ENCODE results near the gene FASTKD2. TPM values are rescaled to one million over a fixed set of nuclear protein-coding genes. Genes with fewer than 3 reads are reported as not detected.

FASTKD2 gene
- total and polyA plus RNA-seq, 5 donors from 2014 or later = 17.5 to 23.9 (median 21.8) TPM

DNA sequence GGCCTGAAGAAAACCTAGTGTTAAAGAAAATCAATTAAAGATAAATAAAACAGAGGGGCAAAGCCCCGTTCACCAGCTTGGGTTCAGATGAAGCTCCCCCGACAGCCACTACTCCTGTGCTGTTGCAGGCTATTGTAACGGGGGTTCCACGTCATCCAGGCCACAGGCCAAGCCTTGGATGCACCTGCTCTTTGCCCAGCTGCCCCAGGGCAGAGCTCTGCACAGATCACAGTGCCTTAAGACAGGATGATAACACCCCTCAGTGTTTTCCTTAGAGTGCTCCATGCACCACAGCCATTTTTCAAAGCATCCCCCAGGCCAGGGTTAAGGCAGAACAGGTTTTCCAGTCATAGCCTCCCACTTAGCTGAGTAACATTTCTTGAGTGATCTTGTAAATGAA lies 32.0 kb downstream of the FASTKD2 start:
- Mint-ChIP-seq H3K27ac (peak overlapping the region in 1 of 3 donors; percentile 60), H3K27me3 (no peaks in the 10 kb centered on the region), H3K4me3 (no peak overlapping the region), H3K4me1 (peaks cover 0 to 13% (median 4%) of the 10 kb centered on the region in 4 donors), H3K9me3 (no peaks in the 10 kb centered on the region), H3K36me3 (peaks cover 9% of the 10 kb centered on the region)
- Histone ChIP-seq H3K27ac (ENCODE audit: insufficient read depth, low read length, poor library complexity, severe bottlenecking) (no peak overlapping the region), H3K27me3 (ENCODE audit: control insufficient read depth, insufficient read depth, low read length) (no peaks in the 10 kb centered on the region), H3K4me1 (ENCODE audit: control insufficient read depth, insufficient read depth, low read length, poor library complexity, severe bottlenecking) (no peaks in the 10 kb centered on the region), H3K9me3 (ENCODE audit: control insufficient read depth in 2 of 2, low read length in 2 of 2) (no peaks in the 10 kb centered on the region), H3K36me3 (ENCODE audit: control insufficient read depth, insufficient read depth, low read length) (peaks cover 16% of the 10 kb centered on the region), H3K4me3 (ENCODE audit: low read depth, low read length) (no peak overlapping the region)
- DNase-seq = no peak
- no peak for ATAC-seq (ENCODE audit: low read depth in 2 of 2)

DNA sequence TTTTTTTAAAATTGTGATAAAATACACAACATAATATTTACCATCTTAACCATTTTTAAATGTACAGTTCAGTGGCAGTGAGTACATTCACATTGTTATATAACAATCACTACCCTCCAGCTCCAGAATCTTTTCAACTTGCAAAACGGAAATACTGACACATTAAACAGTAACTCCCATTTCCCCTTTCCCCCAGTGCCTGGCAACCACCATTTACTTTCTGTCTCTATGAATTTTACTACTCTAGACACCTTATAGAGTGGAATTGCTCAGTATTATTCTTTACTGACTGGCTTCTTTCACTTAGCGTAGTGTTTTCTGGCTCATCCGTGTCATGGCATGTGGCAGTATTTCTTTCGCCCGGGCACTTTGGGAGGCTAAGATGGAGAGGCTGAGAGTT lies 32.6 kb downstream of the FASTKD2 start:
- Mint-ChIP-seq H3K27ac (peak overlapping the region; percentile 21 to 60 (median 48)), H3K4me1 (peaks cover 0 to 13% (median 4%) of the 10 kb centered on the region in 4 donors), H3K4me3 (no peak overlapping the region)

GRCh38 chr2:206799083-206799482 lies 33.7 kb downstream of the FASTKD2 start:
- DNase-seq = no peak
- Histone ChIP-seq H3K36me3 (ENCODE audit: control insufficient read depth, insufficient read depth, low read length) (peaks cover 7% of the 10 kb centered on the region), H3K9me3 (ENCODE audit: control insufficient read depth in 2 of 2, low read length in 2 of 2) (no peaks in the 10 kb centered on the region), H3K4me3 (ENCODE audit: low read depth, low read length) (no peak overlapping the region), H3K27ac (ENCODE audit: insufficient read depth, low read length, poor library complexity, severe bottlenecking) (no peak overlapping the region), H3K4me1 (ENCODE audit: control insufficient read depth, insufficient read depth, low read length, poor library complexity, severe bottlenecking) (no peaks in the 10 kb centered on the region), H3K27me3 (ENCODE audit: control insufficient read depth, insufficient read depth, low read length) (no peaks in the 10 kb centered on the region)
- Mint-ChIP-seq H3K4me3 (no peak overlapping the region), H3K4me1 (peaks cover 0 to 13% (median 4%) of the 10 kb centered on the region in 4 donors), H3K36me3 (no peaks in the 10 kb centered on the region), H3K27ac (peak overlapping the region in 2 of 3 donors; percentile 20 to 26), H3K27me3 (no peaks in the 10 kb centered on the region), H3K9me3 (no peaks in the 10 kb centered on the region)
- ATAC-seq (ENCODE audit: low read depth in 2 of 2) = no peak

More for the DNA sequence above, 32.6 kb downstream of the FASTKD2 start:
- Histone ChIP-seq H3K36me3 (ENCODE audit: control insufficient read depth, insufficient read depth, low read length) (peaks cover 11% of the 10 kb centered on the region), H3K27me3 (ENCODE audit: control insufficient read depth, insufficient read depth, low read length) (no peaks in the 10 kb centered on the region), H3K4me1 (ENCODE audit: control insufficient read depth, insufficient read depth, low read length, poor library complexity, severe bottlenecking) (no peaks in the 10 kb centered on the region), H3K4me3 (ENCODE audit: low read depth, low read length) (no peak overlapping the region), H3K9me3 (ENCODE audit: control insufficient read depth in 2 of 2, low read length in 2 of 2) (no peaks in the 10 kb centered on the region), H3K27ac (ENCODE audit: insufficient read depth, low read length, poor library complexity, severe bottlenecking) (no peak overlapping the region)
- no peaks in the 10 kb centered on the region for H3K27me3 Mint-ChIP-seq
- H3K9me3 Mint-ChIP-seq = no peaks in the 10 kb centered on the region
- H3K36me3 Mint-ChIP-seq = peaks cover 5% of the 10 kb centered on the region
- ATAC-seq (ENCODE audit: low read depth in 2 of 2) = no peak
- DNase-seq = no peak

DNA sequence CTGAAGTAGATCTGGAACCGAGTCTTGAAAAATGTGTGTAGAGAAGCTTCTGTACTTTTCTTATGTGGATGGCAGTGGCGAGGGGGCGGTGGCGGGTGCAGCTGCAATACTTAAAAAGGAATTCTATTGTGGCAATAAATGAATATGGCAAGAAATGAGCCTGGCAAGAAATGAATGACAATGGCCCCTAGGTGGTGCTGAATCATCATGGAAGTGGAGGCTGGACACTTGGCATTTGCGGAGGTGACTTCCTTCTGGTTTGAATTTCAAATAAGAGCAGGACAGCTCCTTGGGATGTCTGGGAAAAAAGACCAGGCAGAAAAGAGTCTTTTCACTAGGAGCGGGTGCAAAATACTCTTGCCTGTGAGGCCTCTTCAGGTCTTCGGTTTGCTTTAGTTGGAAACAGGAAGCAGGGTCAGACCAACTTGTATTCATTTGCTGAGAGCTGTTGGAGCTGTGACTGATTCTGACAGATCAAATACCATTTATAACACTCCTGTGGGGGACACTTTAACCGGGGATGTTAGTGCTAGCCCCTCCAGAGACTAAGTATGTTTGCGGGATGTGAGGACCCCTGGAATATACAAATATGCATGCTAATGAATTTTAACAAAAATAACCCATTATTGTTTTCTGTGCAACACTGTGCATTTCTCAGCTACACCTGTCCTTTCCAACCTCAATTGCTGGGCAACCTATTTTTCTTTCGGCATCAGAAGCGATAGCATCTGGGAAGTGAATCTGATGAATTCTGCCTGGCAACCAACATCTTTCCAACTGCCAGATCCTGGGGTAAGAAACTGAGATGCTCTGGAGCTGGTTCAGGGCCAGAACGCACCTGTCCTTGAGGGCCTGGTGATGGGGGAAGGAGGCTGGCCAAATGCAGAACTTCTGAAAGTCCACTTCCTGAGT lies 35.4 kb downstream of the FASTKD2 start:
- H3K4me3 ChIP-seq (ENCODE audit: low read depth, low read length) = peak overlapping the region; percentile 55
- H3K27ac ChIP-seq (ENCODE audit: insufficient read depth, low read length, poor library complexity, severe bottlenecking) = no peak overlapping the region
- Mint-ChIP-seq H3K4me3 (peak overlapping the region in 2 of 4 donors; percentile 73 to 80), H3K27me3 (no peaks in the 10 kb centered on the region), H3K9me3 (no peaks in the 10 kb centered on the region), H3K4me1 (peaks cover 0 to 13% (median 4%) of the 10 kb centered on the region in 4 donors), H3K27ac (peak overlapping the region; percentile 7 to 67 (median 51)), H3K36me3 (no peaks in the 10 kb centered on the region)
- peak in 1 of 2 donors; percentile 47 for ATAC-seq (ENCODE audit: low read depth in 2 of 2)
- H3K4me1 ChIP-seq (ENCODE audit: control insufficient read depth, insufficient read depth, low read length, poor library complexity, severe bottlenecking) = no peaks in the 10 kb centered on the region
- peak; percentile 13 to 65 (median 38) for DNase-seq
- peaks cover under 1% of the 10 kb centered on the region for H3K36me3 ChIP-seq (ENCODE audit: control insufficient read depth, insufficient read depth, low read length)
- H3K9me3 ChIP-seq (ENCODE audit: control insufficient read depth in 2 of 2, low read length in 2 of 2) = no peaks in the 10 kb centered on the region
- no peaks in the 10 kb centered on the region for H3K27me3 ChIP-seq (ENCODE audit: control insufficient read depth, insufficient read depth, low read length)

DNA sequence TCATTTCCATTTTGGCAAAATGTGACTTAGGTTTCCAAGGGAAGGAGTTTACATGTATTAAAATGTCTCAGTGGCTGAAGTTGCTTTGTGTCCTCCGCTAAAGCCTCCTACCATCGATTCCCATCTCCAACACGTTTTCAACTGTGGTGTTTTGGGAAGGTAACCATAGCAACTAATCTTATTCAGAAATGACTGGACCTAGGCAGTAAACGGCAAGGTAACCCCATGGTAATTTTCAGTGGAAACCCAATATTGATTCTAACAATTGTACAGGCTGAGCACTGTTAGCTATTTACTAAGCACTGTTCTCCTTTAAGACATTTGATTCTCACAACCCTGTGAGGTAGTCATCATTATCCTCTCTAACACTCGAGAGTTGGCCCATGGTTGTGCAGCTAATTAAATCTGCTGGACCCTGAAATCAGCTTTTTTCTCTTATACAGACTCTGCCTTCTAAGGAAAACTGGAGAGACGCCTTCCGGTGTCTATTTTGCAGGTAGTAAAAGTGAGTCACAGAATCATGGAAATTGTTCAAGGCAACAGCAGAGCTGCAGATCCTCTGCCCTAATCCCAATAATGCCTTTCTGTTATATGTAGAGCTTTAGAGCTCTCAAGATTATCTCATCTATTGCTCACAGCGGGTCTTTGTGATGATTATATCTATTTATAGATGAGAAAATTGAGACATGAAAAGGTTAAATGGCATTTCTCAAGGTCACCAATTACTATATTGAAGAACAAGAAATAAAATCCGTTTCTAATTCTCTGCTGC lies 36.2 kb downstream of the FASTKD2 start:
- DNase-seq (no peak), ATAC-seq (ENCODE audit: low read depth in 2 of 2) (no peak)
- Histone ChIP-seq H3K9me3 (ENCODE audit: control insufficient read depth in 2 of 2, low read length in 2 of 2) (no peaks in the 10 kb centered on the region), H3K27me3 (ENCODE audit: control insufficient read depth, insufficient read depth, low read length) (no peaks in the 10 kb centered on the region), H3K4me1 (ENCODE audit: control insufficient read depth, insufficient read depth, low read length, poor library complexity, severe bottlenecking) (no peaks in the 10 kb centered on the region), H3K27ac (ENCODE audit: insufficient read depth, low read length, poor library complexity, severe bottlenecking) (no peak overlapping the region), H3K4me3 (ENCODE audit: low read depth, low read length) (no peak overlapping the region), H3K36me3 (ENCODE audit: control insufficient read depth, insufficient read depth, low read length) (no peaks in the 10 kb centered on the region)
- Mint-ChIP-seq H3K27ac (no peak overlapping the region), H3K4me3 (no peak overlapping the region), H3K9me3 (no peaks in the 10 kb centered on the region), H3K4me1 (peaks cover 0 to 13% (median 4%) of the 10 kb centered on the region in 4 donors), H3K36me3 (no peaks in the 10 kb centered on the region), H3K27me3 (no peaks in the 10 kb centered on the region)

DNA sequence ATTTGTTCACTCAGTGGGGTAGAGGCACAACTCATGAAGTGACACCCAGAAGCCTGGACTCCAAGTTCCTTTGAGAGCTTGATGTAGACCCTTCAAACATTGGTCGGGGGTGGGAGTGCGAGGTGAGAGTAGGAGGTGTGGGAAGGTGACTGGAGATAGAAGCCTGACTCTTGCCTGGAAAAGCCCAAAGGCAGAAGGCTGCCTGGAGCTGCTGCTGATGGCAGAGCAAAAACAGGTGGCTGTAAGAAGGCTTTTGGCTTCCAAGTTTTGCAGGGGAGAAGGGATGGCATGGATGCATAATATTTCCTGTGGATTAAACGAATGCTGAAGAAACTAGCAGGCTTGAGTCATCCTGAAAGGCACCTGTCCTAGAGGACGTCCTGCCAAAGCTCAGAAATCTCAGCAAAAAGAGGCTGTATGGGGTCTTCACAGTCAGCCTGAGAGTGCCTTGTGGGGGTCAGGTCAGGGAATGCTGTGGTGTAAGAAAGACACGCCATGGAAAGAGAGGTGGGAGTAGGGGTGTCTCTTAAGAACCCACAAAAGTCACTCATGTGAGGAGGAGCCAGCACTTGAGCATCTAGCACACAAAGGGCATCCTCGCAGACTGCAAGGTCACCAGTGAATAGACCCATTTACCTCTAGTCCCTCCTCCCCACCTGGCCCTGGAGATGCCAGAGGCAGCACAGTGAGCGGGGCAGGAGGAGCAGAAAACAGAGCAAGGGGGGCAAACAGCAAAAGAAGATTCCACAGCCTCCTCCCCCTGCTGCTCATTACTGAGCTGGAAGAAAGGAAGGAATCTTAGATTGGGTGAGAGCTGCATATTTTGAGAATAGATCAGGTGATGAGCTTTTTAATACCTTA lies 37.5 kb downstream of the FASTKD2 start:
- Histone ChIP-seq H3K27ac (ENCODE audit: insufficient read depth, low read length, poor library complexity, severe bottlenecking) (no peak overlapping the region), H3K4me1 (ENCODE audit: control insufficient read depth, insufficient read depth, low read length, poor library complexity, severe bottlenecking) (no peaks in the 10 kb centered on the region), H3K4me3 (ENCODE audit: low read depth, low read length) (no peak overlapping the region), H3K27me3 (ENCODE audit: control insufficient read depth, insufficient read depth, low read length) (no peaks in the 10 kb centered on the region), H3K36me3 (ENCODE audit: control insufficient read depth, insufficient read depth, low read length) (no peaks in the 10 kb centered on the region), H3K9me3 (ENCODE audit: control insufficient read depth in 2 of 2, low read length in 2 of 2) (no peaks in the 10 kb centered on the region)
- Mint-ChIP-seq H3K27me3 (no peaks in the 10 kb centered on the region), H3K36me3 (no peaks in the 10 kb centered on the region), H3K9me3 (no peaks in the 10 kb centered on the region), H3K4me3 (no peak overlapping the region), H3K4me1 (peaks cover 0 to 13% (median 4%) of the 10 kb centered on the region in 4 donors), H3K27ac (peak overlapping the region in 1 of 3 donors; percentile 55)
- no peak for DNase-seq
- ATAC-seq (ENCODE audit: low read depth in 2 of 2) = no peak

DNA sequence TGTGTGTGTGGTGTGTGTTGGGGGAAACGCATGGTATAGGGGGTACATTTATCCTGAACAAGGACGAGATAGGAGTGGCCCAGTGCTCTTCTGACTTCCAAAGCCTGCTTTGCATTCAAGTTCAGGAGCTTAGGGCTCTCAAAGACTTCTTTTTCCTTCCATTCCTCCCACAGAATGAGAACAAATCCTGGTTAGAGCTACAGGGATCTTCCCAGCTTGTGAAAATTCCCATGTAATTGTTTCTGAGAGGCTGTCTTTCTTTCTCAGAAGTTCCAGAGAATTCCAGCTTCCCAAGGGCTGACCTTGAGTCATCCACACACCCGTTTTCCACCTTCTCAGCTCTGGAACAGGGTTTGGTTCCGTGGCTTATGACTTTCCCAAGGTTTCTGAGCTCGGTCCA lies 38.9 kb downstream of the FASTKD2 start:
- no peak for ATAC-seq (ENCODE audit: low read depth in 2 of 2)
- H3K36me3 Mint-ChIP-seq = no peaks in the 10 kb centered on the region
- H3K27ac ChIP-seq (ENCODE audit: insufficient read depth, low read length, poor library complexity, severe bottlenecking) = no peak overlapping the region
- H3K27me3 Mint-ChIP-seq = no peaks in the 10 kb centered on the region
- no peaks in the 10 kb centered on the region for H3K27me3 ChIP-seq (ENCODE audit: control insufficient read depth, insufficient read depth, low read length)
- peaks cover 0 to 10% (median 3%) of the 10 kb centered on the region in 4 donors for H3K4me1 Mint-ChIP-seq
- H3K4me1 ChIP-seq (ENCODE audit: control insufficient read depth, insufficient read depth, low read length, poor library complexity, severe bottlenecking) = no peaks in the 10 kb centered on the region
- no peaks in the 10 kb centered on the region for H3K9me3 Mint-ChIP-seq
- no peak overlapping the region for H3K27ac Mint-ChIP-seq
- no peaks in the 10 kb centered on the region for H3K9me3 ChIP-seq (ENCODE audit: control insufficient read depth in 2 of 2, low read length in 2 of 2)
- H3K4me3 Mint-ChIP-seq = no peak overlapping the region
- no peak for DNase-seq
- H3K36me3 ChIP-seq (ENCODE audit: control insufficient read depth, insufficient read depth, low read length) = no peaks in the 10 kb centered on the region
- no peak overlapping the region for H3K4me3 ChIP-seq (ENCODE audit: low read depth, low read length)
